IPS-15b (cell line): ENCODE results near the gene USP24.

Experiments
- H3K27me3 ChIP-seq: one replicate; pipeline ENCODE4 v1.6.1; 2013; ENCODE audit warnings: low read length; ENCODE audit not compliant: control insufficient read depth, insufficient read depth
- H3K36me3 ChIP-seq: one replicate; pipeline ENCODE4 v1.6.1; 2013; ENCODE audit warnings: low read length; ENCODE audit not compliant: control insufficient read depth, insufficient read depth
- H3K4me1 ChIP-seq: one replicate; pipeline ENCODE4 v1.6.1; 2013; ENCODE audit warnings: mild to moderate bottlenecking, low read length; ENCODE audit not compliant: control insufficient read depth, insufficient read depth
- H3K4me3 ChIP-seq: one replicate; pipeline ENCODE4 v1.5.1; 2013; ENCODE audit warnings: low read depth, low read length
- H3K9ac ChIP-seq: one replicate; pipeline ENCODE4 v1.6.1; 2013; ENCODE audit warnings: low read depth, mild to moderate bottlenecking, low read length
- H3K9me3 ChIP-seq: one replicate; pipeline ENCODE4 v1.6.1; 2013; ENCODE audit warnings: mild to moderate bottlenecking, low read length; ENCODE audit not compliant: control insufficient read depth, insufficient read depth

Gene USP24

GRCh38 chr1:55190109-55190508 is 25.1 kb downstream of the USP24 start:
- Histone ChIP-seq H3K27me3 (no peaks in the 10 kb centered on the region), H3K9ac (no peak overlapping the region), H3K9me3 (no peaks in the 10 kb centered on the region), H3K36me3 (no peaks in the 10 kb centered on the region), H3K4me3 (no peak overlapping the region), H3K4me1 (no peaks in the 10 kb centered on the region)

- no peak overlapping the region for H3K9ac ChIP-seq
- H3K4me3 ChIP-seq, result no peak overlapping the region
- H3K27me3 ChIP-seq, result no peaks in the 10 kb centered on the region
- no peaks in the 10 kb centered on the region for H3K36me3 ChIP-seq
- H3K9me3 ChIP-seq, result no peaks in the 10 kb centered on the region
- no peaks in the 10 kb centered on the region for H3K4me1 ChIP-seq
Measured at GRCh38 chr1:55188909-55189308, 26.3 kb downstream of the USP24 start.

GRCh38 chr1:55185832-55186231 is 29.3 kb downstream of the USP24 start:
- Histone ChIP-seq H3K4me1 (no peaks in the 10 kb centered on the region), H3K36me3 (no peaks in the 10 kb centered on the region), H3K9ac (no peak overlapping the region), H3K27me3 (no peaks in the 10 kb centered on the region), H3K4me3 (no peak overlapping the region), H3K9me3 (no peaks in the 10 kb centered on the region)

GRCh38 chr1:55184859-55185258 is 30.3 kb downstream of the USP24 start:
- no peaks in the 10 kb centered on the region for H3K4me1 ChIP-seq
- H3K4me3 ChIP-seq, result no peak overlapping the region
- no peaks in the 10 kb centered on the region for H3K9me3 ChIP-seq
- H3K36me3 ChIP-seq, result no peaks in the 10 kb centered on the region
- no peak overlapping the region for H3K9ac ChIP-seq
- no peaks in the 10 kb centered on the region for H3K27me3 ChIP-seq

GRCh38 chr1:55181666-55182065 is 33.5 kb downstream of the USP24 start:
- Histone ChIP-seq H3K36me3 (no peaks in the 10 kb centered on the region), H3K4me1 (no peaks in the 10 kb centered on the region), H3K9ac (no peak overlapping the region), H3K9me3 (no peaks in the 10 kb centered on the region), H3K4me3 (no peak overlapping the region), H3K27me3 (no peaks in the 10 kb centered on the region)

DNA sequence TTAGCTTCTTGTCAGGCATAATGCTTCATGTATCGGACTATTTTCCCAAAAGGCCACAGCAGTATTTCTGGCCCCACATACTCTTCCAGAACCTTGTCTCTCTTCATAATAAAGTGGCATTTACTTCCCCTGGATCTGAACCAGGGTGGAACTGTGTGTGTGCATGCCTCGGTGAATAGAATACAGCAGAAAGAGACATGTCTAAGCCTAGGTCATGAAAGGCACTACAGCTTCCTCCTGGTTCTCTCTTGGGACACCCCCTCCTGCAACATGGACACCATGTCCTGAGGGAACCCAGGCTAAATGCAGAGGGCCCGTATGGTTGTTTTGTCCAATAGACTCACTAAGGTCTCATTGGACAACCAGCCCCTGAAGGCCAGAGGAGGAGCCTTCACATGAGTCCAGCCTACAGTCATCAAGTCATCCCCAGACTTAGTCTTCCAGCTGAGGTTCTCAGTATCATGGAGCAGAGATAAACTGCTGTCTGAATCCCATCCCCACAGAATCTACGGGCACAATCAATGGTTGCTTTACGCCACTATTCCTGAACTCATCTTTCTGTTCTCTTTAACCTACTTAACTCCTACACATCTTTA is 35.0 kb downstream of the USP24 start:
- no peaks in the 10 kb centered on the region for H3K9me3 ChIP-seq
- no peaks in the 10 kb centered on the region for H3K27me3 ChIP-seq
- H3K36me3 ChIP-seq, result no peaks in the 10 kb centered on the region
- H3K4me3 ChIP-seq, result no peak overlapping the region
- no peaks in the 10 kb centered on the region for H3K4me1 ChIP-seq
- no peak overlapping the region for H3K9ac ChIP-seq

GRCh38 chr1:55179177-55179835 is 35.9 kb downstream of the USP24 start:
- Histone ChIP-seq H3K9ac (no peak overlapping the region), H3K36me3 (no peaks in the 10 kb centered on the region), H3K27me3 (no peaks in the 10 kb centered on the region), H3K9me3 (no peaks in the 10 kb centered on the region), H3K4me3 (no peak overlapping the region), H3K4me1 (no peaks in the 10 kb centered on the region)

- no peaks in the 10 kb centered on the region for H3K36me3 ChIP-seq
- H3K9me3 ChIP-seq, result no peaks in the 10 kb centered on the region
- no peaks in the 10 kb centered on the region for H3K4me1 ChIP-seq
- no peaks in the 10 kb centered on the region for H3K27me3 ChIP-seq
- H3K4me3 ChIP-seq, result no peak overlapping the region
- no peak overlapping the region for H3K9ac ChIP-seq
Measured at GRCh38 chr1:55172687-55173086, 42.5 kb downstream of the USP24 start.

DNA sequence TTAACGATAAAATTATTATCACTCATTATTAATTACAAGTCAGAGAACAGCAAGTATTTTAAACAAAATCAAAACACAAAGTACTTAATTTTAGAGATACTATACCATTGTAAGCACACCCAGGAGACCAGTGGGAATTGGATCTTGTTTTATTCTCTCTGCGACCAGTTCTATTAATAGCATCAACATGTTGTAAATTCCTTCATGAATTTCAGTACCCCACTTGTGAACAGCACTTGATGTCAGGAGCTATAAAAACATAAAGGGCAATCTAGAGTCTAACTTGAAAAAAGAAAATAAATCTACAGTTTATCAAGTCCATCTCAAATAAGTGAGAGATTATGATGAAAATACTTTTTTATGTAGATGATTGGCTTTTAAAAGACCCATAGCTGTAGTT is 42.9 kb downstream of the USP24 start:
- Histone ChIP-seq H3K9me3 (no peaks in the 10 kb centered on the region), H3K36me3 (no peaks in the 10 kb centered on the region), H3K4me1 (no peaks in the 10 kb centered on the region), H3K4me3 (no peak overlapping the region), H3K9ac (no peak overlapping the region), H3K27me3 (no peaks in the 10 kb centered on the region)

- Histone ChIP-seq H3K9me3 (no peaks in the 10 kb centered on the region), H3K4me1 (no peaks in the 10 kb centered on the region), H3K4me3 (no peak overlapping the region), H3K9ac (no peak overlapping the region), H3K27me3 (no peaks in the 10 kb centered on the region), H3K36me3 (no peaks in the 10 kb centered on the region)
Measured at GRCh38 chr1:55171694-55172093, 43.5 kb downstream of the USP24 start.

GRCh38 chr1:55170426-55170825 is 44.7 kb downstream of the USP24 start:
- Histone ChIP-seq H3K4me1 (no peaks in the 10 kb centered on the region), H3K4me3 (no peak overlapping the region), H3K27me3 (no peaks in the 10 kb centered on the region), H3K36me3 (no peaks in the 10 kb centered on the region), H3K9ac (no peak overlapping the region), H3K9me3 (no peaks in the 10 kb centered on the region)

DNA sequence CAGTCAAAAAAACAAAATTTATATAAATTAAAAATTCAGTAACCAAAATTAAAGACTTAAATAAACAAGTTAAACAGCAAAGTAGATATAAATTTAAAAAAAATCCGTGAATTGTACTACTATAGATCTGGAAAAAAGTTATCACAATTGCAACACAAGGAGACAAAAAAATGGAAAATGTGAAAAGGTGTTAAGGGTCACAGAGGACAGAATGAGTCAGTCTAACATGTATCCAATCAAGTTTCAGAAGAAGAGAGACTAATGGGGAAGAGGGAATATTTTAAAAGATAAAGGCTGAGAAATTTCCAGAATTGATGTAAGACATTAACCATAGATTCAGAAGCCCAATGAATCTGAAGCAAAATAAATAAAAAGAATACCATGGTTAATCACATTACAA is 46.0 kb downstream of the USP24 start:
- Histone ChIP-seq H3K36me3 (no peaks in the 10 kb centered on the region), H3K4me3 (no peak overlapping the region), H3K27me3 (no peaks in the 10 kb centered on the region)

More for the DNA sequence above, 46.0 kb downstream of the USP24 start:
- Histone ChIP-seq H3K9me3 (no peaks in the 10 kb centered on the region), H3K9ac (no peak overlapping the region), H3K4me1 (no peaks in the 10 kb centered on the region)
